Muscle of arm (tissue), 12 donors: ENCODE results near the gene SLC12A7. TPM values are rescaled to one million over a fixed set of nuclear protein-coding genes. Genes with fewer than 3 reads are reported as not detected.
"Not testable (repeated sequence)": the region's sequence is repeated elsewhere in the genome, so short reads cannot be mapped to it uniquely, and the experiment has no call there.

Experiments
- DNase-seq: peaks from one replicate; pipeline ENCODE4 v3.0.0-alpha.2; 2013
- polyA plus RNA-seq, 12 donors: library from polyadenylated mRNA; unstranded; fragments of 120-200 nt; gene quantifications; one replicate each; pipeline ENCODE4 v1.2.1, GENCODE V29; 2013; ENCODE audit not compliant: insufficient read length in 12 of 12

Gene SLC12A7
- polyA plus RNA-seq, 12 donors, result 6.5 to 19.8 (median 8.5) TPM; not detected in 1

GRCh38 chr5:1064383-1065142 is 47.3 kb downstream of the SLC12A7 start:
- DNase-seq, result no peak

- DNase-seq, result no peak
Observed at GRCh38 chr5:1063661-1064382, 48.0 kb downstream of the SLC12A7 start.

GRCh38 chr5:1062761-1063568 is 48.9 kb downstream of the SLC12A7 start:
- DNase-seq, result no peak

- no peak for DNase-seq
Observed at GRCh38 chr5:1061916-1062315, 49.9 kb downstream of the SLC12A7 start.

- DNase-seq, result not testable (repeated sequence)
Observed at GRCh38 chr5:1061292-1061691, 50.6 kb downstream of the SLC12A7 start.

GRCh38 chr5:1060535-1060981 is 51.3 kb downstream of the SLC12A7 start:
- no peak for DNase-seq

GRCh38 chr5:1059884-1060263 is 52.0 kb downstream of the SLC12A7 start:
- no peak for DNase-seq

GRCh38 chr5:1058988-1059883 is 52.6 kb downstream of the SLC12A7 start:
- no peak for DNase-seq

GRCh38 chr5:1058083-1058945 is 53.5 kb downstream of the SLC12A7 start:
- DNase-seq, result no peak

- DNase-seq, result no peak
Observed at GRCh38 chr5:1057485-1058082, 54.3 kb downstream of the SLC12A7 start.

- no peak for DNase-seq
Observed at GRCh38 chr5:1056611-1057484, 55.0 kb downstream of the SLC12A7 start.

- no peak for DNase-seq
Observed at GRCh38 chr5:1055896-1056610, 55.8 kb downstream of the SLC12A7 start.

GRCh38 chr5:1054799-1055775 is 56.8 kb downstream of the SLC12A7 start:
- no peak for DNase-seq

- DNase-seq, result no peak
Observed at GRCh38 chr5:1054018-1054798, 57.7 kb downstream of the SLC12A7 start.

- DNase-seq, result no peak
Observed at GRCh38 chr5:1053391-1054017, 58.4 kb downstream of the SLC12A7 start.
